ENCODE results near the gene WWOX. TPM values are rescaled to one million over a fixed set of nuclear protein-coding genes. Genes with fewer than 3 reads are reported as not detected.

Gene WWOX
- total RNA-seq, 1 donor from 2014 or later = 12.6 TPM

DNA sequence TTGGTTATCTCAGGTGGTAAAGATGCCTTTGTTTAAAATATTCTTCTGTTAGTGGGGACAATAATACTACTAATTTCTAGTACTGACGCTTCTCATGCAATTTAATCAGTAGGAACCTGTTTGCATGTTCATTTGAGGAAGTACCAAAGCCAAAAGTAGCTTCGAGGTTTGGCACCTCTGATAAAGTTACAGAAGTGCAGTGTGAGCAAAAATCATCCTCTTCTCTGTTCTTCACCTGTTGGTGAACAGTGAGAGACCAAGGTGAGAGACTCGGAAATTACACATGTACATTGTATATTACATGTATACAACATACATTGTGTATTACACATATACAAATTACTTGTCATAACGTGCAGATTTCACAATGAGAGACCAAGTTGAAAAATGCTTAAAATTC is 1096.5 kb downstream of the WWOX start:
- H3K4me3 ChIP-seq (ENCODE audit: low read depth, low read length) = no peak overlapping the region
- DNase-seq (ENCODE audit: low read depth) (no peak), FAIRE-seq (no peak)
- H3K36me3 ChIP-seq (ENCODE audit: control insufficient read depth, insufficient read depth, low read length) = no peaks in the 10 kb centered on the region
- H3K27me3 ChIP-seq (ENCODE audit: control insufficient read depth, insufficient read depth, low read length) = no peaks in the 10 kb centered on the region
- TF ChIP-seq, protein P1, sequence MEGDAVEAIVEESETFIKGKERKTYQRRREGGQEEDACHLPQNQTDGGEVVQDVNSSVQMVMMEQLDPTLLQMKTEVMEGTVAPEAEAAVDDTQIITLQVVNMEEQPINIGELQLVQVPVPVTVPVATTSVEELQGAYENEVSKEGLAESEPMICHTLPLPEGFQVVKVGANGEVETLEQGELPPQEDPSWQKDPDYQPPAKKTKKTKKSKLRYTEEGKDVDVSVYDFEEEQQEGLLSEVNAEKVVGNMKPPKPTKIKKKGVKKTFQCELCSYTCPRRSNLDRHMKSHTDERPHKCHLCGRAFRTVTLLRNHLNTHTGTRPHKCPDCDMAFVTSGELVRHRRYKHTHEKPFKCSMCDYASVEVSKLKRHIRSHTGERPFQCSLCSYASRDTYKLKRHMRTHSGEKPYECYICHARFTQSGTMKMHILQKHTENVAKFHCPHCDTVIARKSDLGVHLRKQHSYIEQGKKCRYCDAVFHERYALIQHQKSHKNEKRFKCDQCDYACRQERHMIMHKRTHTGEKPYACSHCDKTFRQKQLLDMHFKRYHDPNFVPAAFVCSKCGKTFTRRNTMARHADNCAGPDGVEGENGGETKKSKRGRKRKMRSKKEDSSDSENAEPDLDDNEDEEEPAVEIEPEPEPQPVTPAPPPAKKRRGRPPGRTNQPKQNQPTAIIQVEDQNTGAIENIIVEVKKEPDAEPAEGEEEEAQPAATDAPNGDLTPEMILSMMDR (IDR thresholded peaks at IDR 0.05; ENCODE audit: insufficient read depth, low read length, severe bottlenecking) = no peak

DNA sequence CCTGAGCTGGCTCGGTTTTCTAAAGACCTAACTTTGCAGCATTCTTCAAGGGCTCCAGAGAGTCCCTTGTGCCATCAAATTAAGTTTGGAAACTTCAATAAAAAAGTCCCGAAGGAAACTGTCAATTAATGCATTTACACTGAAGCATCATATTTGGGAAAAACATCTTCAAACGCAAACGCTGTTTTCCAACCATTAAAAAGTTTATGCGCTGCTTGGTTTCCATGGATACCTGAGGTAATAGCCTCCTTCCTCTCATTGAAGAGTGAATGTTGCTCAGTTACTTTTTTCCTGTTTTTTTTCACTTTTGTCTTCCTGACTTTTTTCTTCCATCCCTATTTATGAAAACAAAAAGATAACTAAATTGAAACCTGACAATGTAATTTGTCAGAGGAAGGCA is 1102.0 kb downstream of the WWOX start:
- no peak overlapping the region for H3K4me3 ChIP-seq (ENCODE audit: low read depth, low read length)
- TF ChIP-seq, protein P1 (IDR thresholded peaks at IDR 0.05; ENCODE audit: insufficient read depth, low read length, severe bottlenecking) = no peak
- no peaks in the 10 kb centered on the region for H3K27me3 ChIP-seq (ENCODE audit: control insufficient read depth, insufficient read depth, low read length)
- H3K36me3 ChIP-seq (ENCODE audit: control insufficient read depth, insufficient read depth, low read length) = no peaks in the 10 kb centered on the region
- FAIRE-seq = no peak
- no peak for DNase-seq (ENCODE audit: low read depth)

DNA sequence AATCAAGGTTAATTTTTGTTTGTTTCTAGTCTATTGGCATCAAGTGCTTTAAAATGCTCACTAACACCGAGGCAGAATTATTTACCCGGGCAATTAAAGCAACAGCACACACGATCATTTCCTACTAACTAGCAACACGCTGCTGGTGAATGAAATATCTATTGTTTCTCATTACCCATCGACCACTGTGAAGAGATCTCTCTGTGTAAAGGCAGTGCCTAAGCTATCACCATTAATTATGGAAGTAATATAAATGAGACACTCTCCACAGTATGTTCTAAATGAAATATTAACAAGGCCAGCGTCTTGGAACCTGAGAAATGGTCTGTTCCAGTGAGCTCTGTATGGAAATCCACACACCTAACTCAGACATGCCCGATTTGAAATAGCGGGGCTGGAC is 1103.5 kb downstream of the WWOX start:
- FAIRE-seq = no peak

DNA sequence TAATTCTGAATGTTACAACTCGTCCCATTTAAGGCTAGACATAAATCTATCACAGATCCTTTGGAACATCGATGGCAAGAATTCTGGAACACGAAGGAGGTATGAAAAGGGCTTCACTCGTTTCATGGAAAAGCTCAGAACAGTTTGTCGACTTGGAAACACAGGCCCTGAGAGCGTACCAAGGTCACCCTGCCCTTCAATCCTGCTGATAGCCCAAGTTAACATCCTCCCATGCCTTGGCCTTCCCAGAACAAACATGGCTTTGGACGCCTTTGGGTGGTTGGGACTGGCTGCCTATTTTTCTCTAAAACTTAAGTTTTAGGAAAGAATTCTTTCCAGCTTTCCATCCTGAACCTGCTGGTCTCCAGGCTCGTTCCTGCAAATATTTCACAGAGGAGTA is 1105.0 kb downstream of the WWOX start:
- H3K4me3 ChIP-seq (ENCODE audit: low read depth, low read length) = no peak overlapping the region
- no peaks in the 10 kb centered on the region for H3K27me3 ChIP-seq (ENCODE audit: control insufficient read depth, insufficient read depth, low read length)
- no peak for FAIRE-seq
- DNase-seq (ENCODE audit: low read depth) = no peak
- TF ChIP-seq, protein P1 (IDR thresholded peaks at IDR 0.05; ENCODE audit: insufficient read depth, low read length, severe bottlenecking) = no peak
- no peaks in the 10 kb centered on the region for H3K36me3 ChIP-seq (ENCODE audit: control insufficient read depth, insufficient read depth, low read length)

More for the DNA sequence above, 1103.5 kb downstream of the WWOX start:
- Histone ChIP-seq H3K27me3 (ENCODE audit: control insufficient read depth, insufficient read depth, low read length) (no peaks in the 10 kb centered on the region), H3K4me3 (ENCODE audit: low read depth, low read length) (no peak overlapping the region), H3K36me3 (ENCODE audit: control insufficient read depth, insufficient read depth, low read length) (no peaks in the 10 kb centered on the region)
- TF ChIP-seq, protein P1 (IDR thresholded peaks at IDR 0.05; ENCODE audit: insufficient read depth, low read length, severe bottlenecking) = no peak
- no peak for DNase-seq (ENCODE audit: low read depth)

DNA sequence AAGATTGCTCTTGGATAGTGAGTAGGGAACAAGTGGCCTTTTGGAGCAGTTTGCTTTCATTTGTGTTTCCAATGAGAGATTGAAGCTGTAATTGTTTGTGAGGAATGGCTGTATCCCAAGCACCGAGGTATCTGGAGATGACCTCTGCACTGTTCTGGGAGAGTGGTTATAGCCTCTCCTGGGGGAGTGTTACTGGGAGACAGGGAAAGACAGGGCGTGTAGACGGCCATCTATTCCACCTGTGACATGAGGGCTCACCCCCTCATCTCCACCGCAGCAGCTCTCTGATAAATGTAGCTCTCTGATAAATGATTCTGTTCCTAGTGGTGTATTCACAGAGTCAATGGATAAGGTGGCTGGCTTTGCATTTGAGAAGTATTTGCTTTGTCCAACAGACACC is 1107.4 kb downstream of the WWOX start:
- no peaks in the 10 kb centered on the region for H3K27me3 ChIP-seq (ENCODE audit: control insufficient read depth, insufficient read depth, low read length)
- no peaks in the 10 kb centered on the region for H3K36me3 ChIP-seq (ENCODE audit: control insufficient read depth, insufficient read depth, low read length)
- no peak overlapping the region for H3K4me3 ChIP-seq (ENCODE audit: low read depth, low read length)
- DNase-seq (ENCODE audit: low read depth) = no peak
- FAIRE-seq = no peak
- TF ChIP-seq, protein P1 (IDR thresholded peaks at IDR 0.05; ENCODE audit: insufficient read depth, low read length, severe bottlenecking) = no peak

DNA sequence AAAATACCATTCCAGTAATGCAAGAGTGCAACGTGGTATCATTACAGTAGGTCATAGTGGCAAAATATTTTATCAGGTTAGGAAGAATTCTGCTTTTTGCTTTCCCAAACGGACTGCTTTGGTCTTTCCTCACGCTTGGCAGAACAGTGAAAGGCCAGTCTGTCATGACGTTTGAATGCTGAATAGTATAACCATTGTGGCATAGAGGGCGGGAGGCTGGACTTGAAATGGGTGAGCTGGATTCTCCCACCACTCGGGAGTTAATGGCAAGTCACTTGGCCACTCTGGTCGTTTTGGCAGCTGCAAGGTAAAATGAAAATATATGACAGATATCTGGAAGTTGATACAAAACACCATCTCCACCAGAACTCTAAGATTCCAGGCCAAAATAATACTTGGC is 1109.9 kb downstream of the WWOX start:
- no peaks in the 10 kb centered on the region for H3K36me3 ChIP-seq (ENCODE audit: control insufficient read depth, insufficient read depth, low read length)
- FAIRE-seq (no peak), DNase-seq (ENCODE audit: low read depth) (no peak)
- no peaks in the 10 kb centered on the region for H3K27me3 ChIP-seq (ENCODE audit: control insufficient read depth, insufficient read depth, low read length)
- TF ChIP-seq, protein P1 (IDR thresholded peaks at IDR 0.05; ENCODE audit: insufficient read depth, low read length, severe bottlenecking) = no peak
- no peak overlapping the region for H3K4me3 ChIP-seq (ENCODE audit: low read depth, low read length)

All from bronchial epithelial cell (primary cell).